HG02759 (cell line): ENCODE results near the gene ZNF804A.
"Not testable (repeated sequence)": the region's sequence is repeated elsewhere in the genome, so short reads cannot be mapped to it uniquely, and the experiment has no call there.

Source experiments
- ATAC-seq: cut with Tn5 transposase; IDR thresholded peaks from one replicate; pipeline ENCODE4 v1.9.1; 2021; ENCODE audit warnings: mild to moderate bottlenecking, moderate library complexity; ENCODE audit not compliant: unreplicated experiment

The ZNF804A gene

GRCh38 chr2:184799379-184799778, 201.1 kb downstream of the ZNF804A start:
- ATAC-seq, result no peak

GRCh38 chr2:184814421-184814820, 216.1 kb downstream of the ZNF804A start:
- no peak for ATAC-seq

- no peak for ATAC-seq
Measured at GRCh38 chr2:184815824-184816223, 217.5 kb downstream of the ZNF804A start.

GRCh38 chr2:184824597-184824996, 226.3 kb downstream of the ZNF804A start:
- no peak for ATAC-seq

- no peak for ATAC-seq
Measured at GRCh38 chr2:184830531-184830930, 232.2 kb downstream of the ZNF804A start.

- ATAC-seq, result no peak
Measured at GRCh38 chr2:184834699-184835397, 236.5 kb downstream of the ZNF804A start.

- no peak for ATAC-seq
Measured at GRCh38 chr2:184835398-184835715, 237.0 kb downstream of the ZNF804A start.

- no peak for ATAC-seq
Measured at GRCh38 chr2:184847331-184847730, 249.0 kb downstream of the ZNF804A start.

- ATAC-seq, result no peak
Measured at GRCh38 chr2:184849516-184849915, 251.2 kb downstream of the ZNF804A start.

GRCh38 chr2:184851576-184851975, 253.2 kb downstream of the ZNF804A start:
- ATAC-seq, result no peak

- ATAC-seq, result no peak
Measured at GRCh38 chr2:184859187-184859586, 260.9 kb downstream of the ZNF804A start.

GRCh38 chr2:184860744-184861143, 262.4 kb downstream of the ZNF804A start:
- ATAC-seq, result no peak

- no peak for ATAC-seq
Measured at GRCh38 chr2:184875212-184875611, 276.9 kb downstream of the ZNF804A start.

- no peak for ATAC-seq
Measured at GRCh38 chr2:184875911-184876310, 277.6 kb downstream of the ZNF804A start.

GRCh38 chr2:184877909-184878308, 279.6 kb downstream of the ZNF804A start:
- no peak for ATAC-seq

GRCh38 chr2:184879671-184880070, 281.3 kb downstream of the ZNF804A start:
- no peak for ATAC-seq

- not testable (repeated sequence) for ATAC-seq
Measured at GRCh38 chr2:184886585-184886984, 288.3 kb downstream of the ZNF804A start.

- no peak for ATAC-seq
Measured at GRCh38 chr2:184890311-184890710, 292.0 kb downstream of the ZNF804A start.

- no peak for ATAC-seq
Measured at GRCh38 chr2:184904991-184905390, 306.7 kb downstream of the ZNF804A start.

- no peak for ATAC-seq
Measured at GRCh38 chr2:184906160-184906559, 307.8 kb downstream of the ZNF804A start.

- ATAC-seq, result no peak
Measured at GRCh38 chr2:184906709-184907108, 308.4 kb downstream of the ZNF804A start.

GRCh38 chr2:184908966-184909365, 310.6 kb downstream of the ZNF804A start:
- no peak for ATAC-seq

- ATAC-seq, result no peak
Measured at GRCh38 chr2:184920451-184920965, 322.2 kb downstream of the ZNF804A start.
